Endodermal cell (in vitro differentiated cells): ENCODE data around the gene OLFML2A. TPM values are rescaled to one million over a fixed set of nuclear protein-coding genes. Genes with fewer than 3 reads are reported as not detected.
"Not testable (repeated sequence)": the region's sequence is repeated elsewhere in the genome, so short reads cannot be mapped to it uniquely, and the experiment has no call there.

Source experiments
- DNase-seq: peaks from one replicate; pipeline ENCODE4 v3.0.0-alpha.2; 2017
- H3K27ac ChIP-seq: 2 replicates; pipeline ENCODE4 v1.5.1; 2013; ENCODE audit warnings: mild to moderate bottlenecking, low read depth, low read length, moderate library complexity
- H3K27me3 ChIP-seq: 2 replicates; pipeline ENCODE4 v1.6.1; 2013; ENCODE audit warnings: mild to moderate bottlenecking, low read length, moderate library complexity; ENCODE audit not compliant: insufficient read depth, control insufficient read depth, poor library complexity, severe bottlenecking
- H3K36me3 ChIP-seq: 2 replicates; pipeline ENCODE4 v1.7.0; 2013; ENCODE audit warnings: mild to moderate bottlenecking, low read length, moderate library complexity; ENCODE audit not compliant: control insufficient read depth, insufficient read depth
- H3K4me1 ChIP-seq: one replicate; pipeline ENCODE4 v1.7.0; 2013; ENCODE audit warnings: low read length; ENCODE audit not compliant: control insufficient read depth, insufficient read depth
- H3K4me3 ChIP-seq: 2 replicates; pipeline ENCODE4 v1.5.1; 2013; ENCODE audit warnings: mild to moderate bottlenecking, low read length, moderate library complexity
- H3K9ac ChIP-seq: 2 replicates; pipeline ENCODE4 v1.6.1; 2013; ENCODE audit warnings: mild to moderate bottlenecking, low read length, moderate library complexity; ENCODE audit not compliant: poor library complexity, severe bottlenecking; ENCODE audit errors: extremely low read depth
- H3K9me3 ChIP-seq: 2 replicates; pipeline ENCODE4 v1.6.1; 2013; ENCODE audit warnings: mild to moderate bottlenecking, low read length, moderate library complexity; ENCODE audit not compliant: control insufficient read depth
- H3K27ac Mint-ChIP-seq: 2 replicates; pipeline ENCODE4 v1.8.0; 2020; ENCODE audit warnings: mixed read lengths
- H3K27me3 Mint-ChIP-seq: 2 replicates; pipeline ENCODE4 v1.8.0; 2021; ENCODE audit warnings: mild to moderate bottlenecking, mixed read lengths; ENCODE audit not compliant: insufficient read depth
- H3K36me3 Mint-ChIP-seq: 2 replicates; pipeline ENCODE4 v1.8.0; 2020; ENCODE audit warnings: low read depth, mixed read lengths
- H3K4me1 Mint-ChIP-seq: 2 replicates; pipeline ENCODE4 v1.8.0; 2020; ENCODE audit warnings: mixed read lengths
- H3K4me3 Mint-ChIP-seq: 2 replicates; pipeline ENCODE4 v1.8.0; 2020; ENCODE audit warnings: mild to moderate bottlenecking, moderate library complexity, mixed read lengths
- H3K9me3 Mint-ChIP-seq: 2 replicates; pipeline ENCODE4 v1.8.0; 2020; ENCODE audit warnings: mild to moderate bottlenecking, mixed read lengths
- WGBS, 2 experiments: methylation state at CpG; one replicate each; pipeline versions ENCODE4 v1.1.5 to v1.1.7; 2013; ENCODE audit warnings: missing lambda C conversion rate in 2 of 2, mixed read lengths in 1 of 2; ENCODE audit not compliant: insufficient coverage in 1 of 2, insufficient read length in 1 of 2; 5-methylcytosine and 5-hydroxymethylcytosine counted together
- total RNA-seq, 2 donors: library from RNA; stranded (reverse); fragmentation: NEBNext Ultra II Directional in 1 of 2; extraction: Animal tissue kit (Norgen Biotek cat#: 25700) in 1 of 2; gene quantifications; 2 replicates in 1 of 2; 3 replicates in 1 of 2; pipeline ENCODE4 v1.2.1, GENCODE V29; 2021
- TF ChIP-seq, protein P1 (sequence below): fragments of 200-600 bp; sonication (generic); conservative IDR thresholded peaks from 2 replicates; pipeline ENCODE4 v1.5.0; 2021; ENCODE audit warnings: antibody characterized with exemption, mild to moderate bottlenecking

Gene OLFML2A
- total RNA-seq, 2 donors from 2014 or later = 28.1 to 31.2 TPM

DNA sequence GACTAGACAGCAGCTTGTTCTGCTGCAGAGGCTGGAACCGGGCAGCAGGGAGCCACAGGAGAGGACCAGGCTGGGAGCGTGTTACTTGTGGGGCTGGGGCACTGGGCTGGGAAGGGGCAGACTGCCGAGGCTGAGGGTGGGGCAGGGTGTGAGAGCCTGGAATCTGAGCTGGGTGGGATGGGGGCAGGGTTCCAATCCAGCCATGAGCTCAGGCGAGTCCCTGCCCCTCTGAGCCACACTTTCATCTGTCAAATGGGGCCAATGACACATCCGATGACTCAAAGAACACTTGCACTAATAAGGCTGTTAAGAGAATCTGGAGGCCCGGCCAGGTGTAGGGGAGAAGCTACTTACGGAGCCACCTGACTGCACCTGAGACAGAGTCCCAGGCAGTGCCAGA is 57.7 kb downstream of the OLFML2A start:
- H3K27ac Mint-ChIP-seq = peak overlapping the region; percentile 60
- TF ChIP-seq, protein P1, sequence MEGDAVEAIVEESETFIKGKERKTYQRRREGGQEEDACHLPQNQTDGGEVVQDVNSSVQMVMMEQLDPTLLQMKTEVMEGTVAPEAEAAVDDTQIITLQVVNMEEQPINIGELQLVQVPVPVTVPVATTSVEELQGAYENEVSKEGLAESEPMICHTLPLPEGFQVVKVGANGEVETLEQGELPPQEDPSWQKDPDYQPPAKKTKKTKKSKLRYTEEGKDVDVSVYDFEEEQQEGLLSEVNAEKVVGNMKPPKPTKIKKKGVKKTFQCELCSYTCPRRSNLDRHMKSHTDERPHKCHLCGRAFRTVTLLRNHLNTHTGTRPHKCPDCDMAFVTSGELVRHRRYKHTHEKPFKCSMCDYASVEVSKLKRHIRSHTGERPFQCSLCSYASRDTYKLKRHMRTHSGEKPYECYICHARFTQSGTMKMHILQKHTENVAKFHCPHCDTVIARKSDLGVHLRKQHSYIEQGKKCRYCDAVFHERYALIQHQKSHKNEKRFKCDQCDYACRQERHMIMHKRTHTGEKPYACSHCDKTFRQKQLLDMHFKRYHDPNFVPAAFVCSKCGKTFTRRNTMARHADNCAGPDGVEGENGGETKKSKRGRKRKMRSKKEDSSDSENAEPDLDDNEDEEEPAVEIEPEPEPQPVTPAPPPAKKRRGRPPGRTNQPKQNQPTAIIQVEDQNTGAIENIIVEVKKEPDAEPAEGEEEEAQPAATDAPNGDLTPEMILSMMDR = no peak
- Histone ChIP-seq H3K4me3 (no peak overlapping the region), H3K9ac (no peak overlapping the region), H3K4me1 (peaks cover 3% of the 10 kb centered on the region), H3K27me3 (no peaks in the 10 kb centered on the region), H3K27ac (no peak overlapping the region), H3K36me3 (no peaks in the 10 kb centered on the region), H3K9me3 (no peaks in the 10 kb centered on the region)
- 81 to 83% methylated on average over 5 to 7 of the region's 7 CpGs for WGBS, 2 experiments
- no peak overlapping the region for H3K4me3 Mint-ChIP-seq
- no peaks in the 10 kb centered on the region for H3K9me3 Mint-ChIP-seq
- H3K27me3 Mint-ChIP-seq = no peaks in the 10 kb centered on the region
- DNase-seq = peak; percentile 56
- no peaks in the 10 kb centered on the region for H3K36me3 Mint-ChIP-seq
- H3K4me1 Mint-ChIP-seq = peaks cover 6% of the 10 kb centered on the region

DNA sequence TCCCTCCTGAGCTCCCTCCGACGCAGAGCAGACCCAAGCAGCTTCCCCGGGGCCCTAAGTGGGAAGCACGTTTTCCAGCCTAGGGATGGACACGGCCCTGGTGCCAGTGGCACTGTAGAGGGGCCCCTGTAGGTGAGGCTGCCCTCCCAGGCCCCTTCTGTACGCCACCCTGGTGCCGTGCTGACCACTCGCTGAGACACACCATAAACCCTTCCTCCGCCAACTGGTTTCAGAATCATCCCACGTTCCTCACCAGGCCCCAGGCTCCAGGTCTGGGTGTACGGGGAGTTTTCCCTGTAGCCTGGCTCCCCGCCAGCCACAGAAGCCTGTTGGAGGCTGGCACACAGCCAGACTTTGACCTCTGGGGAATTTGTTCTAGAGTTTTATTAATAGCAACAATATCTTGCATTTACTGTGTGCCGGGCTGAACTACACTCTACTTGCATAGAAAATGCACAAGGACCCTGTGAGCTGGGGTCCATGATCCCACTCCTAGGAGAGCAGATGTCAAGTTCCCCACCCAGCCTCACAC is 58.2 kb downstream of the OLFML2A start:
- TF ChIP-seq, protein P1 = no peak
- WGBS, 2 experiments = 88 to 96% methylated on average over 4 to 13 of the region's 13 CpGs
- Mint-ChIP-seq H3K4me1 (peaks cover 3% of the 10 kb centered on the region), H3K27ac (no peak overlapping the region), H3K4me3 (no peak overlapping the region), H3K36me3 (no peaks in the 10 kb centered on the region), H3K9me3 (no peaks in the 10 kb centered on the region), H3K27me3 (no peaks in the 10 kb centered on the region)
- Histone ChIP-seq H3K9ac (no peak overlapping the region), H3K4me1 (peaks cover 3% of the 10 kb centered on the region), H3K27me3 (no peaks in the 10 kb centered on the region), H3K9me3 (no peaks in the 10 kb centered on the region), H3K4me3 (no peak overlapping the region), H3K36me3 (no peaks in the 10 kb centered on the region), H3K27ac (no peak overlapping the region)
- DNase-seq = no peak

DNA sequence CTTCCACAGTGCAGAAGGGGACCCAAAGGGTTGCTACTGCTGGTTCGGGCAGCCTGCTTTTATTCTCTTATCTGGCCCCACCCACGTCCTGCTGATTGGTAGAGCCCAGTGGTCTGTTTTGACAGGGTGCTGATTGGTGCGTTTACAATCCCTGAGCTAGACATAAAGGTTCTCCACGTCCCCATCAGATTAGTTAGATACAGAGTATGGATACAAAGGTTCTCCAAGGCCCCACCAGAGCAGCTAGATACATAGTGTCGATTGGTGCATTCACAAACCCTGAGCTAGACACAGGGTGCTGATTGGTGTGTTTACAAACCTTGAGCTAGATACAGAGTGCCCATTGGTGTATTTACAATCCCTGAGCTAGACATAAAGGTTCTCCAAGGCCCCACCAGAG is 61.2 kb downstream of the OLFML2A start:
- H3K36me3 ChIP-seq, H3K4me3 Mint-ChIP-seq, DNase-seq, H3K4me3 ChIP-seq, H3K27me3 Mint-ChIP-seq, H3K27me3 ChIP-seq, H3K27ac ChIP-seq, H3K4me1 Mint-ChIP-seq, H3K4me1 ChIP-seq, H3K9me3 Mint-ChIP-seq, H3K9me3 ChIP-seq, H3K27ac Mint-ChIP-seq, H3K36me3 Mint-ChIP-seq, H3K9ac ChIP-seq: not testable (repeated sequence)
- 72% methylated on average over 4 of the region's 5 CpGs; no CpG with 5 or more reads in 1 of the 2 experiments for WGBS, 2 experiments

DNA sequence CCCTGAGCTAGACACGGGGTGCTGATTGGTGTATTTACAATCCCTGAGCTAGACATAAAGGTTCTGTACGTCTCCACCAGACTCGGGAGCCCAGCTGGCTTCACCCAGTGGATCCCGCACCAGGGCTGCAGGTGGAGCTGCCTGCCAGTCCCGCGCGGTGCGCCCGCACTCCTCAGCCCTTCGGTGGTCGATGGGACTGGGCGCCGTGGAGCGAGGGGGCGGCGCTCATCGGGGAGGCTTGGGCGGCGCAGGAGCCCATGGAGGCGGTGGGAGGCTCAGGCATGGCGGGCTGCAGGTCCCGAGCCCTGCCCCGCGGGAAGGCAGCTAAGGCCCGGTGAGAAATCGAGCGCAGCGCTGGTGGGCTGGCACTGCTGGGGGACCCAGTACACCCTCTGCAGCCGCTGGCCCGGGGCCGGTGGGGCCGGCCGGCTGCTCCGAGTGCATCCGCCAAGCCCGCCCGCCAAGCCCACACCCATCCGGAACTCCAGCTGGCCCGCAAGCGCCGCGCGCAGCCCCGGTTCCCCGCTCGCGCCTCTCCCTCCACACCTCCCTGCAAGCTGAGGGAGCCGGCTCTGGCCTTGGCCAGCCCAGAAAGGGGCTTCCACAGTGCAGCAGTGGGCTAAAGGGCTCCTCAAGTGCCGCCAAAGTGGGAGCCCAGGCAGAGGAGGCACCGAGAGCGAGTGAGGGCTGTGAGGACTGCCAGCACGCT is 61.8 kb downstream of the OLFML2A start:
- H3K27me3 ChIP-seq, H3K27me3 Mint-ChIP-seq, H3K9ac ChIP-seq, DNase-seq, H3K27ac Mint-ChIP-seq, H3K36me3 ChIP-seq, H3K4me3 ChIP-seq, H3K27ac ChIP-seq, H3K9me3 ChIP-seq, H3K4me1 ChIP-seq, H3K9me3 Mint-ChIP-seq, H3K36me3 Mint-ChIP-seq, H3K4me1 Mint-ChIP-seq, H3K4me3 Mint-ChIP-seq: not testable (repeated sequence)
- 94 to 98% methylated on average over 17 to 40 of the region's 52 CpGs for WGBS, 2 experiments
